HEK293T (cell line): ENCODE measurements around the gene MYBPH.

ENCODE experiments used
- ARNT ChIP-seq: fragments of 450-650 bp; IDR thresholded peaks from 2 replicates; pipeline ENCODE4 v1.6.1; 2017; ENCODE audit warnings: mild to moderate bottlenecking
- BHLHE40 ChIP-seq: fragments of 450-650 bp; IDR thresholded peaks from 2 replicates; pipeline ENCODE4 v1.6.1; 2016; ENCODE audit warnings: mild to moderate bottlenecking, moderate library complexity, borderline replicate concordance
- CTBP1 ChIP-seq: fragments of 450-650 bp; IDR thresholded peaks from 2 replicates; pipeline ENCODE4 v1.6.1; 2016; ENCODE audit warnings: borderline replicate concordance
- ELF4 ChIP-seq: fragments of 450-650 bp; IDR thresholded peaks from 2 replicates; pipeline ENCODE4 v1.6.1; 2017; ENCODE audit warnings: antibody characterized with exemption
- FOXA1 ChIP-seq: fragments of 450-650 bp; IDR thresholded peaks from 2 replicates; pipeline ENCODE4 v1.6.1; 2016; ENCODE audit warnings: mild to moderate bottlenecking
- NFRKB ChIP-seq: fragments of 450-650 bp; IDR thresholded peaks from 2 replicates; pipeline ENCODE4 v1.6.1; 2016; ENCODE audit warnings: mild to moderate bottlenecking, moderate library complexity
- SP1 ChIP-seq: fragments of 450-650 bp; IDR thresholded peaks from 2 replicates; pipeline ENCODE4 v1.6.1; 2017
- SUZ12 ChIP-seq: fragments of 450-650 bp; IDR thresholded peaks from 2 replicates; pipeline ENCODE4 v1.6.1; 2016; ENCODE audit warnings: mild to moderate bottlenecking
- TARDBP ChIP-seq: fragments of 450-650 bp; IDR thresholded peaks from 2 replicates; pipeline ENCODE4 v1.6.1; 2016
- TF ChIP-seq, protein P1 (sequence below): fragments of 450-650 bp; IDR thresholded peaks from 2 replicates; pipeline ENCODE4 v1.6.1; 2016

DNA sequence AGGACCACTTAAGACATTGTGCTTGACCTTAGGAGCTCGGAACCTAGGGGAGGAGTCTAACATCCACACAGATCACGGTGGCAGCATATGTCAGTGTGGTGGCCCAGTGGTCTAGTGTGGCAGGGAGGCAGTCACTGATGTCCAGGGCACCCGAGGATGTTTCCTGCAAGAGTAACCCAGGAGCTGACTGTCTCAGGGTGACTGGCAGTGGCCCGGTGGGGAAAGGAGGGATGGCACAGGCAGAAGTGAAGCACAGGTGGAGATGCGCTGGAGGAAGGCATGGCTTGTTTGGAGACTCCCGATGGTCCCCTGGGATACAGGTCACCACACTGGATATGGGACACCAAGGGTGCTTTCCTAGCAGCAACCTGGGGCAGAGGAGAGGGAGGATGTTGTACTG lies 37.5 kb upstream of the MYBPH start:
- TF ChIP-seq SUZ12 (no peak), BHLHE40 (no peak), SP1 (no peak), TARDBP (no peak), CTBP1 (no peak), NFRKB (no peak), FOXA1 (no peak), ELF4 (no peak), ARNT (no peak)
- TF ChIP-seq, protein P1, sequence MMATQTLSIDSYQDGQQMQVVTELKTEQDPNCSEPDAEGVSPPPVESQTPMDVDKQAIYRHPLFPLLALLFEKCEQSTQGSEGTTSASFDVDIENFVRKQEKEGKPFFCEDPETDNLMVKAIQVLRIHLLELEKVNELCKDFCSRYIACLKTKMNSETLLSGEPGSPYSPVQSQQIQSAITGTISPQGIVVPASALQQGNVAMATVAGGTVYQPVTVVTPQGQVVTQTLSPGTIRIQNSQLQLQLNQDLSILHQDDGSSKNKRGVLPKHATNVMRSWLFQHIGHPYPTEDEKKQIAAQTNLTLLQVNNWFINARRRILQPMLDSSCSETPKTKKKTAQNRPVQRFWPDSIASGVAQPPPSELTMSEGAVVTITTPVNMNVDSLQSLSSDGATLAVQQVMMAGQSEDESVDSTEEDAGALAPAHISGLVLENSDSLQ: no peak
